HepG2 (cell line): ENCODE measurements around the gene OGFOD3. TPM values are rescaled to one million over a fixed set of nuclear protein-coding genes. Genes with fewer than 3 reads are reported as not detected.

ENCODE experiments used
- CENPT ChIP-seq: sonication (generic); formaldehyde crosslinking; IDR thresholded peaks from 2 replicates; pipeline ENCODE4 v1.8.0; 2022; ENCODE audit warnings: low read depth, mild to moderate bottlenecking, moderate library complexity, missing genetic modification reagents
- EED ChIP-seq: sonication (generic); formaldehyde crosslinking; IDR thresholded peaks from 2 replicates; pipeline ENCODE4 v1.5.0; 2020; ENCODE audit warnings: mild to moderate bottlenecking, missing genetic modification reagents
- FLYWCH1 ChIP-seq: sonication (generic); formaldehyde crosslinking; IDR thresholded peaks from 2 replicates; pipeline ENCODE4 v1.8.1; 2023; ENCODE audit warnings: mild to moderate bottlenecking, missing genetic modification reagents
- FOXA1 ChIP-seq, 2 experiments: fragments of 450-650 bp in 1 of 2; sonication (generic) in 1 of 2; formaldehyde crosslinking in 1 of 2; IDR thresholded peaks; 2 replicates each; pipeline versions ENCODE4 v1.4.0 to v1.6.1; 2016 to 2020; ENCODE audit warnings: missing genetic modification reagents in 1 of 2
- HDAC2 ChIP-seq: sonication (generic); formaldehyde crosslinking; IDR thresholded peaks from 2 replicates; pipeline ENCODE4 v1.4.0; 2020; ENCODE audit warnings: missing genetic modification reagents
- HOXA5 ChIP-seq: sonication (generic); formaldehyde crosslinking; IDR thresholded peaks from 2 replicates; pipeline ENCODE4 v1.4.0; 2020; ENCODE audit warnings: missing genetic modification reagents
- ISX ChIP-seq: sonication (generic); formaldehyde crosslinking; conservative IDR thresholded peaks from 2 replicates; pipeline ENCODE4 v1.5.0; 2020; ENCODE audit warnings: missing genetic modification reagents
- MAFF ChIP-seq: IDR thresholded peaks from 2 replicates; pipeline ENCODE4 v1.6.1; 2011; ENCODE audit warnings: low read depth, low read length, improper control_type of control experiment
- MIXL1 ChIP-seq: IDR thresholded peaks from 2 replicates; pipeline ENCODE4 v1.6.1; 2016
- NFYB ChIP-seq: sonication (generic); formaldehyde crosslinking; IDR thresholded peaks from 2 replicates; pipeline ENCODE4 v1.4.0; 2020; ENCODE audit warnings: missing genetic modification reagents
- NFYC ChIP-seq: IDR thresholded peaks from 2 replicates; pipeline ENCODE4 v1.6.1; 2016; ENCODE audit warnings: missing genetic modification reagents, missing compliant biosample characterization
- NR2F1 ChIP-seq, 2 experiments: fragments of 450-650 bp in 1 of 2; formaldehyde crosslinking in 1 of 2; IDR thresholded peaks; 2 replicates each; pipeline versions ENCODE4 v1.5.0 to v1.6.1; 2016 to 2020; ENCODE audit warnings: mild to moderate bottlenecking in 1 of 2, missing compliant biosample characterization in 1 of 2, missing genetic modification reagents in 1 of 2, moderate library complexity in 1 of 2
- RFXAP ChIP-seq: sonication (generic); formaldehyde crosslinking; IDR thresholded peaks from 2 replicates; pipeline ENCODE4 v1.4.0; 2020; ENCODE audit warnings: missing genetic modification reagents, borderline replicate concordance
- RXRB ChIP-seq: IDR thresholded peaks from 2 replicates; pipeline ENCODE4 v1.6.1; 2016; ENCODE audit warnings: borderline replicate concordance, missing genetic modification reagents, missing compliant biosample characterization
- SKIL ChIP-seq: sonication (generic); formaldehyde crosslinking; IDR thresholded peaks from 2 replicates; pipeline ENCODE4 v1.8.0; 2022; ENCODE audit warnings: missing genetic modification reagents, mild to moderate bottlenecking, moderate library complexity, borderline replicate concordance
- SMARCE1 ChIP-seq: fragments of 450-650 bp; IDR thresholded peaks from 2 replicates; pipeline ENCODE4 v1.6.1; 2017; ENCODE audit warnings: borderline replicate concordance
- SP140L ChIP-seq: sonication (generic); formaldehyde crosslinking; IDR thresholded peaks from 2 replicates; pipeline ENCODE4 v1.4.0; 2020; ENCODE audit warnings: missing genetic modification reagents, borderline replicate concordance
- SPEN ChIP-seq: sonication (generic); formaldehyde crosslinking; IDR thresholded peaks from 2 replicates; pipeline ENCODE4 v1.5.1; 2020; ENCODE audit warnings: low read depth, mild to moderate bottlenecking, missing genetic modification reagents
- SYNCRIP ChIP-seq: fragments of 200-400 bp; formaldehyde crosslinking; IDR thresholded peaks from 2 replicates; pipeline ENCODE4 v1.6.1; 2018; ENCODE audit warnings: mild to moderate bottlenecking, low read depth, low read length; ENCODE audit not compliant: insufficient read depth
- ZMYM2 ChIP-seq: sonication (generic); formaldehyde crosslinking; IDR thresholded peaks from 2 replicates; pipeline ENCODE4 v1.8.0; 2022; ENCODE audit warnings: mild to moderate bottlenecking, missing genetic modification reagents
- ZNF124 ChIP-seq: sonication (generic); formaldehyde crosslinking; IDR thresholded peaks from 2 replicates; pipeline ENCODE4 v1.4.0; 2020; ENCODE audit warnings: missing genetic modification reagents
- ZNF33A ChIP-seq: sonication (generic); formaldehyde crosslinking; IDR thresholded peaks from 2 replicates; pipeline ENCODE4 v1.5.1; 2020; ENCODE audit warnings: missing genetic modification reagents, mild to moderate bottlenecking, moderate library complexity, borderline replicate concordance
- ZNF644 ChIP-seq: IDR thresholded peaks from 2 replicates; pipeline ENCODE4 v1.6.1; 2016; ENCODE audit warnings: low read depth
- ZNF720 ChIP-seq: sonication (generic); formaldehyde crosslinking; IDR thresholded peaks from 2 replicates; pipeline ENCODE4 v1.4.0; 2020; ENCODE audit warnings: missing genetic modification reagents
- ZNF75D ChIP-seq: sonication (generic); formaldehyde crosslinking; IDR thresholded peaks from 2 replicates; pipeline ENCODE4 v1.8.1; 2023; ENCODE audit warnings: missing genetic modification reagents, mild to moderate bottlenecking, borderline replicate concordance
- polyA plus RNA-seq, 8 experiments: library from polyadenylated mRNA; depleted of rRNA in 3 of 8; stranded (reverse) in 7 of 8; unstranded in 1 of 8; fragments of >200 nt; fragmentation: Illumina TruSeq in 4 of 8; extraction: Trizol in 4 of 8; gene quantifications; 2 replicates each; pipeline versions ENCODE4 v1.2.1 to v1.2.3, GENCODE V29; 2011 to 2016; ENCODE audit warnings: low read depth in 4 of 8, missing spikeins in 1 of 8, mixed read lengths in 1 of 8; ENCODE audit not compliant: insufficient read depth in 1 of 8
- total RNA-seq, 5 experiments: library from RNA; depleted of rRNA; stranded (reverse); fragments of >200 nt; fragmentation: Illumina TruSeq; extraction: Trizol; gene quantifications; 2 replicates each; pipeline ENCODE4 v1.2.3, GENCODE V29; 2016; ENCODE audit warnings: low read depth in 1 of 5
- TF ChIP-seq, protein P1 (sequence below): sonication (generic); formaldehyde crosslinking; conservative IDR thresholded peaks from 2 replicates; pipeline ENCODE4 v1.5.0; 2020; ENCODE audit warnings: missing genetic modification reagents
- TF ChIP-seq, protein P2 (sequence below): sonication (generic); formaldehyde crosslinking; IDR thresholded peaks from 2 replicates; pipeline ENCODE4 v1.5.0; 2020; ENCODE audit warnings: missing genetic modification reagents

The OGFOD3 gene
- total and polyA plus RNA-seq, 2 of the 13 experiments (the other 11 are each of a cell fraction or from before 2014, with no cell fraction given), result 40.0 to 42.1 TPM

GRCh38 chr17:82367724-82368524 is 50.5 kb downstream of the OGFOD3 start (continued):
- TF ChIP-seq CENPT (CRISPR knock-in tag), result no peak
- TF ChIP-seq ZNF75D (CRISPR knock-in tag), result no peak
- peak; percentile 19; the same call in 1 of the 2 replicates for TF ChIP-seq RXRB
- TF ChIP-seq ZNF124 (CRISPR knock-in tag), result peak; percentile 28; the same call in 1 of the 2 replicates
- no peak for TF ChIP-seq FOXA1 (IDR thresholded peaks at IDR 0.05)
- TF ChIP-seq FOXA1 (CRISPR knock-in tag; IDR thresholded peaks at IDR 0.05), result 0 out of 2 replicates have a peak, but pooled peaks have one; percentile 18
- TF ChIP-seq ZNF33A, result no peak
- no peak for TF ChIP-seq EED (CRISPR knock-in tag)
- no peak for TF ChIP-seq ZMYM2 (CRISPR knock-in tag)
- TF ChIP-seq NFYB, result peak; percentile 100
- TF ChIP-seq NFYC (CRISPR knock-in tag), result peak; percentile 99
- TF ChIP-seq HOXA5, result 0 out of 2 replicates have a peak, but pooled peaks have one; percentile 35
- peak; percentile 56; the same call in 1 of the 2 replicates for TF ChIP-seq MIXL1 (CRISPR knock-in tag)
- TF ChIP-seq SKIL (CRISPR knock-in tag), result no peak
- TF ChIP-seq HDAC2 (CRISPR knock-in tag), result peak; percentile 6; the same call in 1 of the 2 replicates
- no peak for TF ChIP-seq SMARCE1
- no peak for TF ChIP-seq ZNF720
- TF ChIP-seq SP140L (CRISPR knock-in tag), result no peak
- peak; percentile 34; the same call in 1 of the 2 replicates for TF ChIP-seq SPEN
- TF ChIP-seq, protein P1, sequence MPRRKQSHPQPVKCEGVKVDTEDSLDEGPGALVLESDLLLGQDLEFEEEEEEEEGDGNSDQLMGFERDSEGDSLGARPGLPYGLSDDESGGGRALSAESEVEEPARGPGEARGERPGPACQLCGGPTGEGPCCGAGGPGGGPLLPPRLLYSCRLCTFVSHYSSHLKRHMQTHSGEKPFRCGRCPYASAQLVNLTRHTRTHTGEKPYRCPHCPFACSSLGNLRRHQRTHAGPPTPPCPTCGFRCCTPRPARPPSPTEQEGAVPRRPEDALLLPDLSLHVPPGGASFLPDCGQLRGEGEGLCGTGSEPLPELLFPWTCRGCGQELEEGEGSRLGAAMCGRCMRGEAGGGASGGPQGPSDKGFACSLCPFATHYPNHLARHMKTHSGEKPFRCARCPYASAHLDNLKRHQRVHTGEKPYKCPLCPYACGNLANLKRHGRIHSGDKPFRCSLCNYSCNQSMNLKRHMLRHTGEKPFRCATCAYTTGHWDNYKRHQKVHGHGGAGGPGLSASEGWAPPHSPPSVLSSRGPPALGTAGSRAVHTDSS (CRISPR knock-in tag), result no peak
- TF ChIP-seq MAFF, result peak; percentile 54
- no peak for TF ChIP-seq ISX (CRISPR knock-in tag)
- TF ChIP-seq, protein P2, sequence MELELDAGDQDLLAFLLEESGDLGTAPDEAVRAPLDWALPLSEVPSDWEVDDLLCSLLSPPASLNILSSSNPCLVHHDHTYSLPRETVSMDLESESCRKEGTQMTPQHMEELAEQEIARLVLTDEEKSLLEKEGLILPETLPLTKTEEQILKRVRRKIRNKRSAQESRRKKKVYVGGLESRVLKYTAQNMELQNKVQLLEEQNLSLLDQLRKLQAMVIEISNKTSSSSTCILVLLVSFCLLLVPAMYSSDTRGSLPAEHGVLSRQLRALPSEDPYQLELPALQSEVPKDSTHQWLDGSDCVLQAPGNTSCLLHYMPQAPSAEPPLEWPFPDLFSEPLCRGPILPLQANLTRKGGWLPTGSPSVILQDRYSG (CRISPR knock-in tag), result no peak
- TF ChIP-seq FLYWCH1 (CRISPR knock-in tag), result no peak
- peak; percentile 84 for TF ChIP-seq RFXAP (CRISPR knock-in tag)
- no peak for TF ChIP-seq SYNCRIP
- TF ChIP-seq ZNF644 (CRISPR knock-in tag), result no peak
- 0 out of 4 replicates have a peak, but pooled peaks of 1 of the 2 experiments have one; percentile 47 for TF ChIP-seq NR2F1 (CRISPR knock-in tag; IDR thresholded peaks at IDR 0.05)
